Breast epithelium (tissue), 4 donors: ENCODE measurements around the gene PDE10A. TPM values are rescaled to one million over a fixed set of nuclear protein-coding genes. Genes with fewer than 3 reads are reported as not detected.

Experiments used
- DNase-seq, 2 donors: peaks; one replicate each; pipeline ENCODE4 v3.0.0-alpha.2; 2019; ENCODE audit warnings: low spot score in 2 of 2
- H3K27ac ChIP-seq, 2 donors: fragments of 200-600 bp; sonication (generic) in 1 of 2; one replicate each; pipeline ENCODE4 v1.5.1; 2016 to 2019; ENCODE audit warnings: mild to moderate bottlenecking in 1 of 2
- H3K27me3 ChIP-seq, 2 donors: fragments of 200-600 bp; sonication (generic) in 1 of 2; one replicate each; pipeline versions ENCODE4 v1.5.1 to v1.6.0; 2017 to 2019; ENCODE audit warnings: control low read depth in 1 of 2, mild to moderate bottlenecking in 1 of 2
- H3K36me3 ChIP-seq: fragments of 200-600 bp; one replicate; pipeline ENCODE4 v1.5.1; 2019
- H3K4me1 ChIP-seq, 2 donors: fragments of 200-600 bp; sonication (generic); one replicate each; pipeline ENCODE4 v1.5.1; 2016 to 2019; ENCODE audit warnings: control low read depth in 1 of 2
- H3K4me3 ChIP-seq, 3 donors: fragments of 200-600 bp; sonication (generic); 1 replicate in 2 of 3; 2 replicates in 1 of 3; pipeline ENCODE4 v1.5.1; 2016 to 2019; ENCODE audit warnings: mild to moderate bottlenecking in 3 of 3, moderate library complexity in 2 of 3
- H3K9me3 ChIP-seq, 2 donors: fragments of 200-600 bp; sonication (generic) in 1 of 2; one replicate each; pipeline ENCODE4 v1.5.1; 2016 to 2019; ENCODE audit warnings: control low read depth in 1 of 2
- CTCF ChIP-seq, 3 donors: fragments of 450-650 bp; IDR thresholded peaks; one replicate each; pipeline ENCODE4 v1.5.1; 2016 to 2017; ENCODE audit warnings: antibody characterized with exemption in 3 of 3, mild to moderate bottlenecking in 3 of 3, moderate library complexity in 3 of 3
- POLR2A ChIP-seq: fragments of 450-650 bp; IDR thresholded peaks from one replicate; pipeline ENCODE4 v1.6.1; 2016; ENCODE audit warnings: antibody characterized with exemption, mild to moderate bottlenecking, moderate library complexity
- POLR2AphosphoS5 ChIP-seq, 3 donors: sonication (generic); formaldehyde crosslinking; IDR thresholded peaks; one replicate each; pipeline ENCODE4 v1.6.1; 2017; ENCODE audit warnings: antibody characterized with exemption in 3 of 3
- intact Hi-C: fragments of 100-400 bp; cut with DNase I; formaldehyde crosslinking; loops from one replicate; pipeline ENCODE4 v1.15.1; 2023; ENCODE audit warnings: low total_unique reads
- total RNA-seq, 3 donors: library from RNA; depleted of rRNA; stranded (reverse); fragments of >200 nt; gene quantifications; one replicate each; pipeline ENCODE4 v1.1.0, GENCODE V29; 2016

The PDE10A gene
- total RNA-seq, 3 donors from 2014 or later, result 2.7 to 22.0 (median 12.6) TPM

- no peaks in the 10 kb centered on the region for H3K9me3 ChIP-seq
- H3K27me3 ChIP-seq, result no peaks in the 10 kb centered on the region
- DNase-seq, result no peak
- no peaks in the 10 kb centered on the region for H3K36me3 ChIP-seq
- TF ChIP-seq POLR2AphosphoS5 (IDR thresholded peaks at IDR 0.05) (no peak), POLR2A (no peak), CTCF (IDR thresholded peaks at IDR 0.05) (no peak)
- intact Hi-C loops, result no loop called here
- H3K4me3 ChIP-seq, result no peak overlapping the region
- H3K4me1 ChIP-seq, result no peaks in the 10 kb centered on the region
- H3K27ac ChIP-seq, result no peak overlapping the region
These were observed 362.6 kb downstream of the PDE10A start for GRCh38 chr6:165300422-165300936.

DNA sequence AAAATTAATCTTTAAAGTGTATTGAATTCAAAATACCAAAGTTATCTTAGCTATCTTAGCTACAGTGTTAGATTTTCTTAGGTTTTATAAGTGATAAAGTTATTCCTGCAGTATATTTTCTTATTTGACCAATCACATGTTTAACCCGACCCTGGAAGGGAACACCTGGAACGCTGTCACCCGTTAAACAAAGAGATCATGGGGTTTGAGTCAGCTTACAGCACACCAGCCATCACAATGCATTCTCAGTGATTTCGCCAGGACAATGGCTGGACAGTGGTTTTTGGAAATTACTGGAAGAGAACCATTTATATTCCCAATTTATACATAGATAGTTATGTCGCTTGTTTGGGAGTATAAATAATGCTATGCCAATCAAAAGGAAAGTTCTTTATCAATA, 364.2 kb downstream of the PDE10A start:
- Histone ChIP-seq H3K27me3 (no peaks in the 10 kb centered on the region), H3K9me3 (no peaks in the 10 kb centered on the region), H3K4me3 (no peak overlapping the region), H3K36me3 (no peaks in the 10 kb centered on the region), H3K27ac (no peak overlapping the region), H3K4me1 (no peaks in the 10 kb centered on the region)
- intact Hi-C loops, result no loop called here
- no peak for TF ChIP-seq CTCF (IDR thresholded peaks at IDR 0.05)
- TF ChIP-seq POLR2AphosphoS5 (IDR thresholded peaks at IDR 0.05), result no peak
- no peak for TF ChIP-seq POLR2A
- DNase-seq, result no peak

GRCh38 chr6:165298402-165298801, 364.6 kb downstream of the PDE10A start:
- no peaks in the 10 kb centered on the region for H3K9me3 ChIP-seq
- intact Hi-C loops, result no loop called here
- TF ChIP-seq CTCF (IDR thresholded peaks at IDR 0.05), result no peak
- TF ChIP-seq POLR2AphosphoS5 (IDR thresholded peaks at IDR 0.05), result no peak
- TF ChIP-seq POLR2A, result no peak
- no peaks in the 10 kb centered on the region for H3K36me3 ChIP-seq
- no peak overlapping the region for H3K4me3 ChIP-seq
- no peaks in the 10 kb centered on the region for H3K4me1 ChIP-seq
- H3K27ac ChIP-seq, result no peak overlapping the region
- no peaks in the 10 kb centered on the region for H3K27me3 ChIP-seq
- DNase-seq, result no peak

- intact Hi-C loops, result no loop called here
- Histone ChIP-seq H3K9me3 (peaks cover 3% of the 10 kb centered on the region in 2 donors), H3K4me1 (no peaks in the 10 kb centered on the region), H3K36me3 (no peaks in the 10 kb centered on the region), H3K27ac (no peak overlapping the region), H3K27me3 (no peaks in the 10 kb centered on the region), H3K4me3 (no peak overlapping the region)
- DNase-seq, result no peak
- TF ChIP-seq POLR2AphosphoS5 (IDR thresholded peaks at IDR 0.05), result no peak
- no peak for TF ChIP-seq CTCF (IDR thresholded peaks at IDR 0.05)
- TF ChIP-seq POLR2A, result no peak
These were observed 370.4 kb downstream of the PDE10A start for GRCh38 chr6:165292657-165293056.
